ENCODE results near the gene PKN2. TPM values are rescaled to one million over a fixed set of nuclear protein-coding genes. Genes with fewer than 3 reads are reported as not detected.

PKN2 gene
- total RNA-seq, 5 donors from 2014 or later (not counting 1 experiment from before 2014, with no cell fraction given) = 33.1 to 50.6 (median 35.9) TPM

DNA sequence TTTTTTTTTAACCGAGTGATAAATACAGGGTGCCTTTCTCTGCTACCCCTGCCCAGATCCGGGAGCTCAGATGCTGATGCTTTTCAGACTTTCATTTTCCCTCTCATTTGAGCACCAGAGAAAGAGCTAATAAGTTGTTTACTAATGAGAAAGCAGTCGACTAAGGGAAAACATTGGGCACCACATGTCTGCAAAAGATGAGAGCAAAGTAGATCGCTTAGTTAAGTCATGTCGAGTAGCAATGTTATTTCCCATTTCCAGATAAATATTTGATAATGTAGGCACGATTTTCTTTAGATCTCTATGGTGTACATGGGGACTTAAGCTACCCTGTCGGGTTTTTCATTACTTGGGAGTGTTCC is 1.2 kb downstream of the PKN2 start:
- no peaks in the 10 kb centered on the region for H3K36me3 ChIP-seq (ENCODE audit: control insufficient read depth in 2 of 2, extremely low read depth in 1 of 2, insufficient read depth in 1 of 2, low read length in 1 of 2)
- no peak for DNase-seq
- WGBS (ENCODE audit: insufficient coverage) = no CpG with 5 or more reads among the region's 7 CpGs

DNA sequence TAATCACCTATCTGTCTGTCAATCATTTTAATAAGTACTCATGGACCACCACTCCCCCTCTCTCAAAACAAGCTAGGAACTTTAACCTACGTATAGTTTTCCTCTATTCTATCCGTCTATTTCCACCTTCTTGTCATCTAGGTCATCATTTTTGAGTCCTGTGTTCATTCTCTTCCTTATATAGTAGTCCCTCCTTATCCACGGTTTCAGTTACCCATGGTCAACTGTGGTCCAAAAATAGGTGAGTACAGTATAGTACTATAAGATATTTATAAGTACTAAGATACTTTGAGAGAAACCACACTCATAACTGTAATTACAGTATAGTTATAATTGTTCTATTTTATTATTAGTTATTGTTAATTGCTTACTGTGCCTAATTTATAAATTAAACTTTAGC is 7.5 kb downstream of the PKN2 start:
- H3K4me1 Mint-ChIP-seq = peaks cover 59 to 72% (median 68%) of the 10 kb centered on the region in 3 donors
- 100% methylated on average over 2 of the region's 3 CpGs for WGBS (ENCODE audit: insufficient coverage)
- no peaks in the 10 kb centered on the region for H3K9me3 Mint-ChIP-seq
- DNase-seq (no peak), ATAC-seq (replicated peaks in 1 of 4) (no peak)
- Histone ChIP-seq H3K27ac (ENCODE audit: low read length) (no peak overlapping the region), H3K4me3 (ENCODE audit: control insufficient read depth in 1 of 2, extremely low read depth in 1 of 2, low read length in 1 of 2) (no peak overlapping the region), H3K4me1 (ENCODE audit: control insufficient read depth in 1 of 2, extremely low read depth in 1 of 2, insufficient read depth in 2 of 2, low read length in 2 of 2) (peaks cover 0 to 2% of the 10 kb centered on the region in 2 experiments), H3K36me3 (ENCODE audit: control insufficient read depth in 2 of 2, extremely low read depth in 1 of 2, insufficient read depth in 1 of 2, low read length in 1 of 2) (peaks cover 0 to 6% of the 10 kb centered on the region in 2 donors), H3K9me3 (no peaks in the 10 kb centered on the region), H3K27me3 (replicated peaks in 1 of 2; ENCODE audit: control insufficient read depth in 2 of 2, extremely low read depth in 1 of 2, insufficient read depth in 2 of 2, low read length in 1 of 2) (no peaks in the 10 kb centered on the region)
- ChIA-PET POLR2A (no interaction called here), CTCF (no interaction called here)
- H3K27ac Mint-ChIP-seq = no peak overlapping the region
- no peaks in the 10 kb centered on the region for H3K27me3 Mint-ChIP-seq
- H3K36me3 Mint-ChIP-seq = peaks cover 28% of the 10 kb centered on the region
- H3K4me3 Mint-ChIP-seq = no peak overlapping the region

More for the DNA sequence above, 1.2 kb downstream of the PKN2 start:
- peaks cover 48 to 54% (median 49%) of the 10 kb centered on the region in 3 donors for H3K4me1 Mint-ChIP-seq
- H3K27me3 Mint-ChIP-seq = no peaks in the 10 kb centered on the region
- CTCF ChIA-PET = interaction anchor here (0.6 to 2.5 kb wide), 16 partner anchors 8 to 1356 kb away, joined by 3 to 10 read pairs (median 4); no protein-coding TSS in a partner anchor
- H3K27ac Mint-ChIP-seq = peak overlapping the region; percentile 84 to 92
- H3K4me3 Mint-ChIP-seq = peak overlapping the region; percentile 94 to 100 (median 97)
- Histone ChIP-seq H3K9me3 (no peaks in the 10 kb centered on the region), H3K27me3 (replicated peaks in 1 of 2; ENCODE audit: control insufficient read depth in 2 of 2, extremely low read depth in 1 of 2, insufficient read depth in 2 of 2, low read length in 1 of 2) (no peaks in the 10 kb centered on the region), H3K4me3 (ENCODE audit: control insufficient read depth in 1 of 2, extremely low read depth in 1 of 2, low read length in 1 of 2) (peak overlapping the region; percentile 82 to 90), H3K27ac (ENCODE audit: low read length) (peak overlapping the region; percentile 87), H3K4me1 (ENCODE audit: control insufficient read depth in 1 of 2, extremely low read depth in 1 of 2, insufficient read depth in 2 of 2, low read length in 2 of 2) (peaks cover 11 to 23% of the 10 kb centered on the region in 2 experiments)
- POLR2A ChIA-PET = interaction anchor here (0.6 to 3.2 kb wide), 7 partner anchors 12 to 1767 kb away, joined by 3 to 10 read pairs (median 3); partner anchors contain the start of gene GTF2B (in 1 of the 2)
- no peak for ATAC-seq (replicated peaks in 1 of 4)
- H3K36me3 Mint-ChIP-seq = peaks cover 6% of the 10 kb centered on the region
- no peaks in the 10 kb centered on the region for H3K9me3 Mint-ChIP-seq

DNA sequence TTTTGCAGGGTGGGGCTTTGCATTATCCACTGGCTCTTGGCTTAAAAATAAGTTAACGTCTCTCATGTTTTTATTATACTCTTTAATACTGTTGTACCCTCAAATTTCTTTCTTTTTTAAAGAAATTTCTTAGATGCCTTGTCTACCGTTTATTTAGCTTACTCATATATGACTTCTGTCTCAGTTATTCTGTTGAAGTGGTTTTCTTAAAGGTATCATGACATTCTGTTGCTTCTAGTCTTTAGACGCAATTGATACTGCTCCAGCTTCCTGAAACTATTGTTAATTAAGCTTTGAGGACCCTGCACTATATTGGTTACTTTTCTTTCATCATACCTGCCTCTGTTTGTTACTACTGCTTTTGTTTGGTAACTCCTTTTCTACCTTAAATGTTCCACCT is 11.7 kb downstream of the PKN2 start:
- H3K4me3 ChIP-seq (ENCODE audit: control insufficient read depth in 1 of 2, extremely low read depth in 1 of 2, low read length in 1 of 2) = no peak overlapping the region
- no peak overlapping the region for H3K27ac ChIP-seq (ENCODE audit: low read length)
- H3K4me1 Mint-ChIP-seq = peaks cover 63 to 71% (median 65%) of the 10 kb centered on the region in 3 donors
- H3K4me1 ChIP-seq (ENCODE audit: control insufficient read depth in 1 of 2, extremely low read depth in 1 of 2, insufficient read depth in 2 of 2, low read length in 2 of 2) = no peaks in the 10 kb centered on the region
- no peaks in the 10 kb centered on the region for H3K9me3 Mint-ChIP-seq
- DNase-seq (no peak), ATAC-seq (replicated peaks in 1 of 4) (no peak)
- H3K4me3 Mint-ChIP-seq = no peak overlapping the region
- peaks cover 30% of the 10 kb centered on the region for H3K36me3 Mint-ChIP-seq
- no peaks in the 10 kb centered on the region for H3K27me3 Mint-ChIP-seq
- no CpG with 5 or more reads among the region's 3 CpGs for WGBS (ENCODE audit: insufficient coverage)
- no peak overlapping the region for H3K27ac Mint-ChIP-seq
- H3K9me3 ChIP-seq = no peaks in the 10 kb centered on the region
- POLR2A ChIA-PET = interaction anchor here (0.6 kb wide), 2 partner anchors 42 to 606 kb away, joined by 3 to 4 read pairs; no protein-coding TSS in a partner anchor
- peaks cover 0 to 9% of the 10 kb centered on the region in 2 donors for H3K36me3 ChIP-seq (ENCODE audit: control insufficient read depth in 2 of 2, extremely low read depth in 1 of 2, insufficient read depth in 1 of 2, low read length in 1 of 2)
- CTCF ChIA-PET = interaction anchor here (1.1 to 1.6 kb wide), 3 partner anchors 9 to 12 kb away, joined by 3 to 5 read pairs (median 3); partner anchors contain the start of gene PKN2 (in 1 of the 2)
- H3K27me3 ChIP-seq (replicated peaks in 1 of 2; ENCODE audit: control insufficient read depth in 2 of 2, extremely low read depth in 1 of 2, insufficient read depth in 2 of 2, low read length in 1 of 2) = no peaks in the 10 kb centered on the region

DNA sequence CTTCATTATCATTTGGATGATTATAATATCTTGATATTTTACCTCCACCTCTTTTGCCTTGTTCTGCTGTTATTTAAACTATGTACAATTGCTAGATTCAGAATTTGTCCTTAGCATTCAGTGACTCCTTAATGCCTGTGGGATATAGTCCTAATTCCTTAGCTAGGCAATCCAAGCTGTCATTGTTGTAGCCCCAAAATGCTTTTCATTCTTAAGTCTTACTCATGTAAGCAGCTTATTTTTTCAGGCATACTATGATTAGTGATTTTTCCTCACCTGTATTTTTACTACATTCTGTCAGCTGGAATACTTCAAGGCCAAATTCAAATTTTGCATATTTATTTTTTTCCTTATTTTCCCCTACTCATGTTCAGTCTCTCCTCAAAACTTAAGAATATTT is 13.4 kb downstream of the PKN2 start:
- ChIA-PET POLR2A (interaction anchor here (0.6 to 0.9 kb wide), 4 partner anchors 8 to 590 kb away, joined by 3 to 4 read pairs (median 4); no protein-coding TSS in a partner anchor), CTCF (interaction anchor here (0.6 to 1.5 kb wide), 3 partner anchors 12 to 16 kb away, joined by 3 to 5 read pairs (median 3); no protein-coding TSS in a partner anchor)
- Mint-ChIP-seq H3K27ac (peak overlapping the region in 1 of 2 donors; percentile 19), H3K9me3 (no peaks in the 10 kb centered on the region), H3K27me3 (no peaks in the 10 kb centered on the region), H3K4me3 (no peak overlapping the region), H3K4me1 (peaks cover 61 to 72% (median 66%) of the 10 kb centered on the region in 3 donors), H3K36me3 (peaks cover 25% of the 10 kb centered on the region)
- H3K9me3 ChIP-seq = no peaks in the 10 kb centered on the region
- DNase-seq (no peak), ATAC-seq (replicated peaks in 1 of 4) (no peak)
- H3K27me3 ChIP-seq (replicated peaks in 1 of 2; ENCODE audit: control insufficient read depth in 2 of 2, extremely low read depth in 1 of 2, insufficient read depth in 2 of 2, low read length in 1 of 2) = no peaks in the 10 kb centered on the region
- peaks cover 0 to 2% of the 10 kb centered on the region in 2 experiments for H3K4me1 ChIP-seq (ENCODE audit: control insufficient read depth in 1 of 2, extremely low read depth in 1 of 2, insufficient read depth in 2 of 2, low read length in 2 of 2)
- no peak overlapping the region for H3K4me3 ChIP-seq (ENCODE audit: control insufficient read depth in 1 of 2, extremely low read depth in 1 of 2, low read length in 1 of 2)
- H3K36me3 ChIP-seq (ENCODE audit: control insufficient read depth in 2 of 2, extremely low read depth in 1 of 2, insufficient read depth in 1 of 2, low read length in 1 of 2) = peaks cover 0 to 7% of the 10 kb centered on the region in 2 donors
- no peak overlapping the region for H3K27ac ChIP-seq (ENCODE audit: low read length)

DNA sequence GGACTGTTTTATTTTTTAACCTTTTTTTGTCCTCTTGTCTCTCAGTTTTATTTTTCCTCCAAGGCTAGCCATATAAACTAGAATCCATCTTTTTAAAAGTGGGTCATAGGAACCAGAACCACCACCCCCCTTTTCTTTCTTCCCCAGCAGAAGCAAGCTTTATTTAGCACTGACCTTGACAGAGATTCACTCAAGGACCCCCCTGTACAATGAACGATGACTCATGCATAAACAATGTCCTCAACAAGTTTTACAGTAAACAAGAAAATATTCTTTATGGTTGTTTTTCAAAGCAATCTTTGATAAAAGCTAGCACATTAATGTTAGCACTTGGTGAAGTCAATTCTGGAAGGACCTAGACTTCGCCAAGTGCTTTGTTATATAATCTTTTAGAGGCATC is 14.1 kb downstream of the PKN2 start:
- CTCF ChIA-PET = interaction anchor here (1.1 to 1.5 kb wide), 2 partner anchors 13 kb away, joined by 3 read pairs; no protein-coding TSS in a partner anchor
- Mint-ChIP-seq H3K4me3 (no peak overlapping the region), H3K27ac (peak overlapping the region in 1 of 2 donors; percentile 19), H3K4me1 (peaks cover 64 to 73% (median 70%) of the 10 kb centered on the region in 3 donors), H3K27me3 (no peaks in the 10 kb centered on the region), H3K36me3 (peaks cover 28% of the 10 kb centered on the region), H3K9me3 (no peaks in the 10 kb centered on the region)
- POLR2A ChIA-PET = interaction anchor here in 1 of 2 donors (0.6 to 0.9 kb wide), 2 partner anchors 13 to 124 kb away, joined by 3 to 6 read pairs; no protein-coding TSS in a partner anchor
- H3K4me3 ChIP-seq (ENCODE audit: control insufficient read depth in 1 of 2, extremely low read depth in 1 of 2, low read length in 1 of 2) = no peak overlapping the region
- DNase-seq (no peak), ATAC-seq (replicated peaks in 1 of 4) (no peak)
- H3K9me3 ChIP-seq = no peaks in the 10 kb centered on the region
- H3K4me1 ChIP-seq (ENCODE audit: control insufficient read depth in 1 of 2, extremely low read depth in 1 of 2, insufficient read depth in 2 of 2, low read length in 2 of 2) = peaks cover 0 to 2% of the 10 kb centered on the region in 2 experiments
- no CpG with 5 or more reads among the region's 2 CpGs for WGBS (ENCODE audit: insufficient coverage)
- peaks cover 0 to 7% of the 10 kb centered on the region in 2 donors for H3K36me3 ChIP-seq (ENCODE audit: control insufficient read depth in 2 of 2, extremely low read depth in 1 of 2, insufficient read depth in 1 of 2, low read length in 1 of 2)
- no peak overlapping the region for H3K27ac ChIP-seq (ENCODE audit: low read length)
- H3K27me3 ChIP-seq (replicated peaks in 1 of 2; ENCODE audit: control insufficient read depth in 2 of 2, extremely low read depth in 1 of 2, insufficient read depth in 2 of 2, low read length in 1 of 2) = no peaks in the 10 kb centered on the region

DNA sequence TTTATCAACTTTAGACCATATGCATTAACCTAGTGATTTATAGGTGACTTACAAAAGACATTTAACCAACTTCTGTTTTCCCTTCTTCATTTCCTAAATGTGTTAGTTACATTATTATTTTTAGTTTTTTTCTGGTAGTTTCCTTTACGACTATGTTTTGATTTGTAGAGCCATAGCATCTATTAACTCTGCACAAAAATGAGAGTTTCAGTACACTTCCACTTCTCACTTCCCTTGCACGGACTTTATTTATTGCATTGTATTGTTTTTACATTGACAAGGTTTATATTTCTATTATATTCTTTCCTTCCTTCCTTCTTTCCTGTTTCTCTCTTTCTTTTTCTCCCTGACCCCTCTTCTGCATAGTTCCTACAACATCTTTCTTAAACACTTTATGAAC is 14.7 kb downstream of the PKN2 start:
- Histone ChIP-seq H3K4me1 (ENCODE audit: control insufficient read depth in 1 of 2, extremely low read depth in 1 of 2, insufficient read depth in 2 of 2, low read length in 2 of 2) (peaks cover 0 to 2% of the 10 kb centered on the region in 2 experiments), H3K4me3 (ENCODE audit: control insufficient read depth in 1 of 2, extremely low read depth in 1 of 2, low read length in 1 of 2) (no peak overlapping the region), H3K9me3 (no peaks in the 10 kb centered on the region), H3K36me3 (ENCODE audit: control insufficient read depth in 2 of 2, extremely low read depth in 1 of 2, insufficient read depth in 1 of 2, low read length in 1 of 2) (peaks cover 0 to 3% of the 10 kb centered on the region in 2 donors), H3K27ac (ENCODE audit: low read length) (no peak overlapping the region), H3K27me3 (replicated peaks in 1 of 2; ENCODE audit: control insufficient read depth in 2 of 2, extremely low read depth in 1 of 2, insufficient read depth in 2 of 2, low read length in 1 of 2) (no peaks in the 10 kb centered on the region)
- no peak overlapping the region for H3K4me3 Mint-ChIP-seq
- ATAC-seq (replicated peaks in 1 of 4) (no peak), DNase-seq (no peak)
- H3K9me3 Mint-ChIP-seq = no peaks in the 10 kb centered on the region
- no peaks in the 10 kb centered on the region for H3K27me3 Mint-ChIP-seq
- peaks cover 27% of the 10 kb centered on the region for H3K36me3 Mint-ChIP-seq
- peaks cover 64 to 77% (median 67%) of the 10 kb centered on the region in 3 donors for H3K4me1 Mint-ChIP-seq
- ChIA-PET CTCF (no interaction called here), POLR2A (interaction anchor here in 1 of 2 donors (0.6 kb wide), 1 partner anchor 123 kb away, joined by 6 read pairs; no protein-coding TSS in a partner anchor)
- no peak overlapping the region for H3K27ac Mint-ChIP-seq
- no CpG with 5 or more reads among the region's 2 CpGs for WGBS (ENCODE audit: insufficient coverage)

Measured in T-cell (primary cell).